DMS 273 (cell line): Measurements from ENCODE around the gene UBAP2L.
A peak's percentile ranks its signal among the peaks of the same experiment; 100 is the strongest.

Experiments
- DNase-seq: peaks from one replicate; lab custom pipeline; 2025; ENCODE audit not compliant: unreplicated experiment; lab: John Stamatoyannopoulos, UW

The UBAP2L gene

GRCh38 chr1:154220071-154220969, at the start of gene UBAP2L:
UBAP2L (plus strand) TSS chr1:154220955; CDS start chr1:154225124, 4,169 bp downstream.
- peak; percentile 100 for DNase-seq

- DNase-seq: no peak
Measured at GRCh38 chr1:154171223-154171583, 49.6 kb upstream of the UBAP2L start.

- DNase-seq: no peak
Measured at GRCh38 chr1:154171880-154172279, 48.9 kb upstream of the UBAP2L start.

- no peak for DNase-seq
Measured at GRCh38 chr1:154174654-154175053, 46.1 kb upstream of the UBAP2L start.

GRCh38 chr1:154176337-154176736, 44.4 kb upstream of the UBAP2L start:
- no peak for DNase-seq

GRCh38 chr1:154178013-154178412, 42.7 kb upstream of the UBAP2L start:
- peak; percentile 17 for DNase-seq

GRCh38 chr1:154178911-154179811, 41.6 kb upstream of the UBAP2L start:
- peak; percentile 65 for DNase-seq

GRCh38 chr1:154179946-154180687, 40.6 kb upstream of the UBAP2L start:
- no peak for DNase-seq

GRCh38 chr1:154181944-154182343, 38.8 kb upstream of the UBAP2L start:
- no peak for DNase-seq

- peak; percentile 81 for DNase-seq
Measured at GRCh38 chr1:154182344-154183045, 38.3 kb upstream of the UBAP2L start.

- peak; percentile 99 for DNase-seq
Measured at GRCh38 chr1:154183046-154183915, 37.5 kb upstream of the UBAP2L start.

- DNase-seq: peak; percentile 78
Measured at GRCh38 chr1:154186177-154186576, 34.6 kb upstream of the UBAP2L start.

- no peak for DNase-seq
Measured at GRCh38 chr1:154186852-154187501, 33.8 kb upstream of the UBAP2L start.

GRCh38 chr1:154190550-154190949, 30.2 kb upstream of the UBAP2L start:
- no peak for DNase-seq

- DNase-seq: no peak
Measured at GRCh38 chr1:154191990-154192461, 28.7 kb upstream of the UBAP2L start, which contains the start of gene TPM3. TPM3 (minus strand) TSS chr1:154192100; CDS start chr1:154192018, 82 bp downstream.

GRCh38 chr1:154192476-154192875, 28.3 kb upstream of the UBAP2L start:
- DNase-seq: no peak

- peak; percentile 43 for DNase-seq
Measured at GRCh38 chr1:154193821-154194220, 26.9 kb upstream of the UBAP2L start.

- peak; percentile 84 for DNase-seq
Measured at GRCh38 chr1:154198756-154199562, 21.8 kb upstream of the UBAP2L start.
